Osteocyte (in vitro differentiated cells): Measurements from ENCODE around the gene NIPSNAP2. TPM values are rescaled to one million over a fixed set of nuclear protein-coding genes. Genes with fewer than 3 reads are reported as not detected.
A peak's percentile ranks its signal among the peaks of the same experiment; 100 is the strongest.

ENCODE experiments used
- DNase-seq: peaks from one replicate; pipeline ENCODE4 v3.0.0; 2021; ENCODE audit warnings: mixed read lengths; ENCODE audit not compliant: unreplicated experiment; ENCODE audit errors: extremely low spot score
- H3K27ac Mint-ChIP-seq: one replicate; pipeline ENCODE4 v1.8.0; 2021; ENCODE audit warnings: mild to moderate bottlenecking, mixed read lengths; ENCODE audit not compliant: unreplicated experiment
- H3K27me3 Mint-ChIP-seq: one replicate; pipeline ENCODE4 v1.8.0; 2021; ENCODE audit warnings: mixed read lengths; ENCODE audit not compliant: unreplicated experiment
- H3K36me3 Mint-ChIP-seq: one replicate; pipeline ENCODE4 v1.8.0; 2021; ENCODE audit warnings: mixed read lengths; ENCODE audit not compliant: unreplicated experiment
- H3K4me1 Mint-ChIP-seq: one replicate; pipeline ENCODE4 v1.8.0; 2021; ENCODE audit warnings: mixed read lengths; ENCODE audit not compliant: unreplicated experiment
- H3K4me3 Mint-ChIP-seq: one replicate; pipeline ENCODE4 v1.8.0; 2021; ENCODE audit warnings: mild to moderate bottlenecking, moderate library complexity, mixed read lengths; ENCODE audit not compliant: unreplicated experiment
- H3K9me3 Mint-ChIP-seq: one replicate; pipeline ENCODE4 v1.8.0; 2021; ENCODE audit warnings: mixed read lengths; ENCODE audit not compliant: unreplicated experiment
- long read RNA-seq: library from polyadenylated mRNA; unstranded; transcript quantifications from one replicate; pipeline ENCODE4 v2.0.0, GENCODE V29; 2021
- total RNA-seq: library from RNA; stranded (reverse); gene quantifications from 2 replicates; pipeline ENCODE4 v1.2.1, GENCODE V29; 2021
- TF ChIP-seq, protein P1 (sequence below): fragments of 200-600 bp; sonication (generic); IDR thresholded peaks from 2 replicates; pipeline ENCODE4 v1.5.0; 2021; ENCODE audit warnings: antibody characterized with exemption, mild to moderate bottlenecking, moderate library complexity

NIPSNAP2 gene
- 52.8 and 52.9 TPM in 2 replicates for total RNA-seq
- long read RNA-seq, full-length matches to known transcripts, result 264 of 283 reads
- long read RNA-seq, partial matches to known transcripts, result 7 of 283 reads
- long read RNA-seq, other reads (novel, unspliced or antisense), result 12 of 283 reads

GRCh38 chr7:55964261-55965099 is at the start of gene NIPSNAP2:
TSS of gene NIPSNAP2 (plus strand) at chr7:55964585. CDS start at chr7:55964610, 25 bp downstream.
- no peaks in the 10 kb centered on the region for H3K9me3 Mint-ChIP-seq
- TF ChIP-seq, protein P1, sequence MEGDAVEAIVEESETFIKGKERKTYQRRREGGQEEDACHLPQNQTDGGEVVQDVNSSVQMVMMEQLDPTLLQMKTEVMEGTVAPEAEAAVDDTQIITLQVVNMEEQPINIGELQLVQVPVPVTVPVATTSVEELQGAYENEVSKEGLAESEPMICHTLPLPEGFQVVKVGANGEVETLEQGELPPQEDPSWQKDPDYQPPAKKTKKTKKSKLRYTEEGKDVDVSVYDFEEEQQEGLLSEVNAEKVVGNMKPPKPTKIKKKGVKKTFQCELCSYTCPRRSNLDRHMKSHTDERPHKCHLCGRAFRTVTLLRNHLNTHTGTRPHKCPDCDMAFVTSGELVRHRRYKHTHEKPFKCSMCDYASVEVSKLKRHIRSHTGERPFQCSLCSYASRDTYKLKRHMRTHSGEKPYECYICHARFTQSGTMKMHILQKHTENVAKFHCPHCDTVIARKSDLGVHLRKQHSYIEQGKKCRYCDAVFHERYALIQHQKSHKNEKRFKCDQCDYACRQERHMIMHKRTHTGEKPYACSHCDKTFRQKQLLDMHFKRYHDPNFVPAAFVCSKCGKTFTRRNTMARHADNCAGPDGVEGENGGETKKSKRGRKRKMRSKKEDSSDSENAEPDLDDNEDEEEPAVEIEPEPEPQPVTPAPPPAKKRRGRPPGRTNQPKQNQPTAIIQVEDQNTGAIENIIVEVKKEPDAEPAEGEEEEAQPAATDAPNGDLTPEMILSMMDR, result peak; percentile 62
- peak; percentile 91 for DNase-seq
- H3K27ac Mint-ChIP-seq, result peak within 1 kb of the TSS; percentile 87
- peaks cover 21% of the 10 kb centered on the region for H3K4me1 Mint-ChIP-seq
- H3K4me3 Mint-ChIP-seq, result peak within 1 kb of the TSS; percentile 83
- H3K27me3 Mint-ChIP-seq, result no peaks in the 10 kb centered on the region
- peaks cover 15% of the 10 kb centered on the region for H3K36me3 Mint-ChIP-seq

- Mint-ChIP-seq H3K27ac (no peak overlapping the region), H3K27me3 (no peaks in the 10 kb centered on the region), H3K36me3 (peaks cover 30% of the 10 kb centered on the region), H3K4me1 (peaks cover under 1% of the 10 kb centered on the region), H3K9me3 (peaks cover 9% of the 10 kb centered on the region), H3K4me3 (no peak overlapping the region)
- TF ChIP-seq, protein P1, result no peak
- DNase-seq, result no peak
These were observed 46.6 kb upstream of the NIPSNAP2 start for GRCh38 chr7:55917771-55918170.

- H3K4me1 Mint-ChIP-seq, result no peaks in the 10 kb centered on the region
- TF ChIP-seq, protein P1, result no peak
- H3K27ac Mint-ChIP-seq, result no peak overlapping the region
- peaks cover 34% of the 10 kb centered on the region for H3K36me3 Mint-ChIP-seq
- DNase-seq, result no peak
- H3K27me3 Mint-ChIP-seq, result no peaks in the 10 kb centered on the region
- peaks cover 4% of the 10 kb centered on the region for H3K9me3 Mint-ChIP-seq
- no peak overlapping the region for H3K4me3 Mint-ChIP-seq
These were observed 36.2 kb upstream of the NIPSNAP2 start for GRCh38 chr7:55928006-55928767.

DNA sequence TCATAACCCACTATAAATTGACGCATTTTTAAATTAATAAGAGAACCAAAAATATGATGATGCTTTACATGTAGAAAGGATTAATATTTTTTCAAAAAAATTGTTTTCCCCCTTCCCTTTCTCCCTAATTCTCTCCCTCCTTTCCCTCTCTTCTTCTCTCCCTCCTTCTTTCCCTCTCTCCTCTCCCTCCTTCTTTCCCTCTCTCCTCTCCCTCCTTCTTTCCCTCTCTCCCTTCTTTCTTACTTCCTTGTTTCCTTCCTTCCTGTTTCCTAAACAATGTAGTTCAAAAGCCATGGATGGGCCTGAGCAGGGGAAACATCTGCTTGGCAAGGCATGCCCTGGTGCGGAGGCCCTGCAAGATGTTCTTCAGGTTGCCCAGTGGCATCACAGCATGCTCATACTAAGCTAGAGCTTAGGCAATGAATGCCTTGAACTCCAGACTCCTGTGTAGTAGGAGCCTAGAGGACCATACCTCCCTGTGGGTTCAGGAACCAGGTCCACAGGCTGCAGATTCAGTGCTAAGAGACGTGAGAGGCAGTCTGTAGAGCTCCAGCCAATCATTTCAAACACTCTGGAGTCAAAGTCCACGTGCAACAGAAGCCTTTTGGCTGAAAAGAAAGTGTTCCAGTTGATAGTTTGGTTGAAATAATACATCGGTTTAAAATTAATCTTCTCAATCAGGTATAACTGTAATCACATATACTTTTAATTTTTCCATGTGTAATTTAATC is 32.8 kb upstream of the NIPSNAP2 start:
- TF ChIP-seq, protein P1, result no peak
- DNase-seq, result no peak
- Mint-ChIP-seq H3K27me3 (no peaks in the 10 kb centered on the region), H3K9me3 (peaks cover 12% of the 10 kb centered on the region), H3K36me3 (peaks cover 22% of the 10 kb centered on the region), H3K4me3 (no peak overlapping the region), H3K4me1 (no peaks in the 10 kb centered on the region), H3K27ac (no peak overlapping the region)
